NOMO-1 treated with dmso at 0.1 percent for 144 hours (cell line): ENCODE data around the gene EVI5.
"Not testable (repeated sequence)": the region's sequence is repeated elsewhere in the genome, so short reads cannot be mapped to it uniquely, and the experiment has no call there.

Experiments used
- DNase-seq: peaks from one replicate; lab custom pipeline; 2025; ENCODE audit not compliant: unreplicated experiment; lab: John Stamatoyannopoulos, UW

The EVI5 gene

GRCh38 chr1:92527670-92528069 is 257.2 kb downstream of the EVI5 start:
- DNase-seq: no peak

GRCh38 chr1:92524944-92525590 is 259.8 kb downstream of the EVI5 start:
- not testable (repeated sequence) for DNase-seq

GRCh38 chr1:92519043-92519442 is 265.9 kb downstream of the EVI5 start:
- no peak for DNase-seq

GRCh38 chr1:92516574-92516973 is 268.3 kb downstream of the EVI5 start:
- DNase-seq: no peak

GRCh38 chr1:92515796-92516201 is 269.1 kb downstream of the EVI5 start:
- DNase-seq: peak; percentile 40

- no peak for DNase-seq
Observed at GRCh38 chr1:92511541-92511940, 273.4 kb downstream of the EVI5 start.

GRCh38 chr1:92509619-92510018 is 275.3 kb downstream of the EVI5 start:
- no peak for DNase-seq

- no peak for DNase-seq
Observed at GRCh38 chr1:92505015-92505692, 279.8 kb downstream of the EVI5 start.

GRCh38 chr1:92504291-92505014 is 280.5 kb downstream of the EVI5 start:
- no peak for DNase-seq

GRCh38 chr1:92503926-92504285 is 281.0 kb downstream of the EVI5 start:
- no peak for DNase-seq

- no peak for DNase-seq
Observed at GRCh38 chr1:92503043-92503925, 281.6 kb downstream of the EVI5 start.

GRCh38 chr1:92502247-92502646 is 282.7 kb downstream of the EVI5 start:
- no peak for DNase-seq

- no peak for DNase-seq
Observed at GRCh38 chr1:92500552-92500951, 284.4 kb downstream of the EVI5 start.

GRCh38 chr1:92495392-92496063 is 289.4 kb downstream of the EVI5 start:
- no peak for DNase-seq

- DNase-seq: no peak
Observed at GRCh38 chr1:92494485-92495141, 290.3 kb downstream of the EVI5 start.

GRCh38 chr1:92493139-92493538 is 291.8 kb downstream of the EVI5 start:
- no peak for DNase-seq

- DNase-seq: no peak
Observed at GRCh38 chr1:92488832-92489231, 296.1 kb downstream of the EVI5 start.

GRCh38 chr1:92488416-92488815 is 296.5 kb downstream of the EVI5 start:
- DNase-seq: no peak

GRCh38 chr1:92487078-92487605 is 297.8 kb downstream of the EVI5 start:
- no peak for DNase-seq
